K562 (cell line): Measurements from ENCODE around the gene KCNMB2. TPM values are rescaled to one million over a fixed set of nuclear protein-coding genes. Genes with fewer than 3 reads are reported as not detected.

Experiments used
- ATAC-seq: fragments of 200-7000 bp; cut with Tn5 transposase; 3 replicates; pipeline ENCODE4 v1.9.1; 2020; ENCODE audit warnings: moderate library complexity
- BruUV-seq: library from RNA; stranded (reverse); fragments of 400-500 nt; replicated peaks from 2 replicates; lab custom pipeline; 2021; lab: Mats Ljungman, UMichigan
- CTCF ChIA-PET: fragments of 300-600 bp; formaldehyde crosslinking; extraction: SDS; loops from one replicate; lab custom pipeline; 2021; ENCODE audit warnings: low intra/inter-chr PET ratio; lab: Yijun Ruan, JAX
- POLR2A ChIA-PET: fragments of 300-600, 350-650 bp; sonication (Branson Sonifier 250); formaldehyde crosslinking; extraction: SDS; loops from one replicate; lab custom pipeline; 2021; ENCODE audit warnings: antibody characterized with exemption, inconsistent platforms; lab: Yijun Ruan, JAX
- DNase-seq, 4 experiments: peaks; one replicate each; pipeline versions ENCODE4 v3.0.0 to v3.0.0-alpha.2; 2011 to 2018; ENCODE audit warnings: low spot score in 3 of 4, mixed read lengths in 3 of 4; ENCODE audit errors: extremely low read depth in 1 of 4
- FAIRE-seq: peaks from 2 replicates; lab custom pipeline; 2011; peaks lifted over from hg19 to GRCh38; lab: Jason Lieb, UNC
- H2AFZ ChIP-seq: 2 replicates; pipeline ENCODE4 v1.6.0; 2011; ENCODE audit warnings: low read depth, low read length, control low read depth, inconsistent platforms
- H3K27ac ChIP-seq: fragments of 200-600 bp; 3 replicates; pipeline ENCODE4 v1.8.0; 2011; ENCODE audit warnings: low read depth, mild to moderate bottlenecking, control low read depth, inconsistent platforms, low read length, moderate library complexity, mixed read lengths; ENCODE audit errors: extremely low read depth
- H3K27me3 ChIP-seq, 2 experiments: fragments of 300-600 bp in 1 of 2; 2 replicates in 1 of 2; 3 replicates in 1 of 2; pipeline versions ENCODE4 v1.6.0 to v1.8.0; 2011; ENCODE audit warnings: inconsistent platforms in 2 of 2, low read length in 2 of 2, mild to moderate bottlenecking in 1 of 2, mixed read lengths in 1 of 2, moderate library complexity in 1 of 2; ENCODE audit not compliant: control insufficient read depth in 2 of 2, insufficient read depth in 2 of 2
- H3K36me3 ChIP-seq: fragments of 300-600 bp; 3 replicates; pipeline ENCODE4 v1.8.0; 2011; ENCODE audit warnings: mild to moderate bottlenecking, low read length, inconsistent platforms; ENCODE audit not compliant: control insufficient read depth, insufficient read depth
- H3K4me1 ChIP-seq, 2 experiments: fragments of 200-600 bp in 1 of 2; replicated peaks in 1 of 2; 2 replicates in 1 of 2; 3 replicates in 1 of 2; pipeline versions ENCODE4 v1.5.1 to v1.8.0; 2011; ENCODE audit warnings: inconsistent platforms in 2 of 2, low read length in 2 of 2, mild to moderate bottlenecking in 1 of 2, mixed read lengths in 1 of 2, moderate library complexity in 1 of 2; ENCODE audit not compliant: control insufficient read depth in 2 of 2, insufficient read depth in 2 of 2
- H3K4me2 ChIP-seq: 2 replicates; pipeline ENCODE4 v1.6.1; 2011; ENCODE audit warnings: low read length, control low read depth, inconsistent platforms, mixed read lengths; ENCODE audit not compliant: insufficient read depth
- H3K4me3 ChIP-seq: fragments of 200-600 bp; sonication (generic), shearing (Covaris generic); 2 replicates; pipeline ENCODE4 v1.5.1; 2016; ENCODE audit warnings: control low read depth, inconsistent platforms
- H3K79me2 ChIP-seq: fragments of 200-600 bp; 3 replicates; pipeline ENCODE4 v1.8.0; 2011; ENCODE audit warnings: low read length, inconsistent platforms; ENCODE audit not compliant: control insufficient read depth, insufficient read depth
- H3K9ac ChIP-seq, 2 experiments: 2 replicates each; pipeline versions ENCODE4 v1.6.0 to v1.6.1; 2011; ENCODE audit warnings: low read depth in 2 of 2, low read length in 2 of 2, control low read depth in 1 of 2, inconsistent platforms in 1 of 2, mild to moderate bottlenecking in 1 of 2, mixed read lengths in 1 of 2; ENCODE audit not compliant: insufficient read depth in 1 of 2
- H3K9me1 ChIP-seq: one replicate; pipeline ENCODE4 v1.6.0; 2011; ENCODE audit warnings: inconsistent platforms, mild to moderate bottlenecking, low read length, moderate library complexity; ENCODE audit not compliant: control insufficient read depth, insufficient read depth
- H3K9me3 ChIP-seq: replicated peaks from 2 replicates; pipeline ENCODE4 v1.5.1; 2011; ENCODE audit warnings: low read depth, low read length, inconsistent platforms; ENCODE audit not compliant: control insufficient read depth, insufficient read depth
- H4K20me1 ChIP-seq: replicated peaks from 2 replicates; pipeline ENCODE4 v1.6.1; 2011; ENCODE audit warnings: low read length, inconsistent platforms, mixed read lengths; ENCODE audit not compliant: control insufficient read depth, insufficient read depth
- ARID2 ChIP-seq: fragments of 450-650 bp; IDR thresholded peaks from 2 replicates; pipeline ENCODE4 v1.6.1; 2017; ENCODE audit warnings: antibody characterized with exemption, mild to moderate bottlenecking
- CXXC5 ChIP-seq: fragments of 250-450 bp; sonication (Bioruptor Pico); IDR thresholded peaks from 2 replicates; pipeline ENCODE4 v1.8.0; 2022; ENCODE audit warnings: inconsistent platforms, mild to moderate bottlenecking, moderate library complexity
- EWSR1 ChIP-seq: fragments of 450-650 bp; IDR thresholded peaks from 2 replicates; pipeline ENCODE4 v1.6.1; 2018; ENCODE audit warnings: borderline replicate concordance, mild to moderate bottlenecking, low read depth, moderate library complexity; ENCODE audit not compliant: partially characterized antibody
- HMG20B ChIP-seq: fragments of 250-450 bp; sonication (Bioruptor Pico); IDR thresholded peaks from 2 replicates; pipeline ENCODE4 v1.5.0; 2021; ENCODE audit warnings: mild to moderate bottlenecking
- ILK ChIP-seq: fragments of 450-650 bp; IDR thresholded peaks from 2 replicates; pipeline ENCODE4 v1.6.1; 2016; ENCODE audit warnings: missing genetic modification characterization, low read depth, mild to moderate bottlenecking, missing compliant biosample characterization, moderate library complexity, borderline replicate concordance
- JUND ChIP-seq, 2 experiments: IDR thresholded peaks; 2 replicates in 1 of 2; 3 replicates in 1 of 2; pipeline ENCODE4 v1.6.1; 2011; ENCODE audit warnings: borderline replicate concordance in 2 of 2, low read depth in 2 of 2, low read length in 2 of 2, improper control_type of control experiment in 1 of 2, missing biosample characterization in 1 of 2, missing genetic modification characterization in 1 of 2, missing genetic modification reagents in 1 of 2
- MYBL2 ChIP-seq, 2 experiments: fragments of 450-650 bp in 1 of 2; sonication (generic) in 1 of 2; formaldehyde crosslinking in 1 of 2; IDR thresholded peaks; 2 replicates each; pipeline versions ENCODE4 v1.6.1 to v1.8.1; 2017 to 2022; ENCODE audit warnings: borderline replicate concordance in 1 of 2, inconsistent platforms in 1 of 2, low read depth in 1 of 2, mild to moderate bottlenecking in 1 of 2, missing genetic modification reagents in 1 of 2, moderate library complexity in 1 of 2
- NUFIP1 ChIP-seq: fragments of 450-650 bp; IDR thresholded peaks from 2 replicates; pipeline ENCODE4 v1.6.1; 2018; ENCODE audit not compliant: partially characterized antibody
- PRMT5 ChIP-seq: sonication (generic); formaldehyde crosslinking; IDR thresholded peaks from 2 replicates; pipeline ENCODE4 v1.5.0; 2020; ENCODE audit warnings: missing genetic modification reagents
- U2AF2 ChIP-seq: fragments of 200-400 bp; formaldehyde crosslinking; optimal IDR thresholded peaks from 2 replicates; pipeline ENCODE3; 2017; ENCODE audit warnings: low read depth, mild to moderate bottlenecking, low read length
- ZBTB5 ChIP-seq: fragments of 450-650 bp; IDR thresholded peaks from 2 replicates; pipeline ENCODE4 v1.6.1; 2017; ENCODE audit warnings: antibody characterized with exemption
- WGBS: fragments of 100-300 bp; shearing (Covaris generic); methylation state at CpG from one replicate; pipeline ENCODE4 v1.1.6; 2016; ENCODE audit warnings: low coverage, mixed read lengths; ENCODE audit not compliant: insufficient coverage; ENCODE audit errors: missing lambda C conversion rate; 5-methylcytosine and 5-hydroxymethylcytosine counted together
- in situ Hi-C: fragments of 300-500 bp; cut with MboI; formaldehyde crosslinking; loops from 4 replicates; pipeline ENCODE4 v1.15.0; 2018; ENCODE audit warnings: inconsistent platforms, mixed read lengths
- intact Hi-C: fragments of 100-400 bp; cut with micrococcal nuclease; formaldehyde crosslinking; loops from 2 replicates; pipeline ENCODE4 v1.14.2; 2022
- polyA plus RNA-seq, 8 experiments: library from polyadenylated mRNA; depleted of rRNA in 4 of 8; stranded (reverse) in 5 of 8; unstranded in 3 of 8; fragments of >200 nt; fragmentation: Nextera tagmentation in 2 of 8; fragmentation: Illumina TruSeq in 1 of 8; extraction: Ambion mirVana in 2 of 8; extraction: Trizol in 1 of 8; gene quantifications; 2 replicates each; pipeline versions ENCODE4 v1.2.1 to v1.2.3, GENCODE V29; 2011 to 2014; ENCODE audit warnings: inconsistent platforms in 1 of 8, missing spikeins in 1 of 8
- total RNA-seq, 7 experiments: library from RNA; depleted of rRNA in 6 of 7; stranded (reverse); fragments of >200 nt in 6 of 7; fragmentation: Illumina TruSeq in 2 of 7; extraction: Trizol in 2 of 7; gene quantifications; 2 replicates each; pipeline versions ENCODE4 v1.2.1 to v1.2.3, GENCODE V29; 2011 to 2021; ENCODE audit warnings: low replicate concordance in 1 of 7

The KCNMB2 gene
- total and polyA plus RNA-seq, 9 of the 15 experiments (the other 6 are each of a cell fraction or from before 2014, with no cell fraction given) = 0.04 to 0.15 TPM; not detected in 7

DNA sequence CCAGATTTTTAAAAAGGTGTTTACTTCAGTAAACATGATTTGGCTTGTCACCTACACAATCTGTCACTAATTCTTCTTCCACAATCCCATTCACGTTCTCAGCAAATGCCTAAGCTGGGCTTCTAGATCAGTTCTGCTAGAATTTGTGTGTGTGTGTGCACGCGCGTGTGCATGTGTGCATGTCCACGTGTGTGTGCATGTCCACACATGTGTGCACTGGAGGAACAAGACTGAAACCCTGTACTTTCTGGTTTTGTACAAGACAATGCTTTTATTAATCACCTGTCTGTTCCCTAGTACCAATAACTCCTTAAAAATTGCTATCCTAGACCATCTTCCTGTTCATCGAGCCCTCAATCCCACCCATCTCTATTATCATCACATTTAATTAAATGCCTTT lies 229.2 kb downstream of the KCNMB2 start:
- H3K79me2 ChIP-seq = no peaks in the 10 kb centered on the region
- no peaks in the 10 kb centered on the region for H4K20me1 ChIP-seq
- 4% methylated on average over 6 of the region's 6 CpGs for WGBS
- H3K9ac ChIP-seq = no peak overlapping the region
- in situ Hi-C loops = no loop called here
- no TSS peak for BruUV-seq
- ChIA-PET POLR2A (no interaction called here), CTCF (no interaction called here)
- no peak for ATAC-seq
- no peak overlapping the region for H3K27ac ChIP-seq
- no peaks in the 10 kb centered on the region for H3K9me3 ChIP-seq
- H3K9me1 ChIP-seq = no peaks in the 10 kb centered on the region
- H3K36me3 ChIP-seq = no peaks in the 10 kb centered on the region
- DNase-seq = no peak
- intact Hi-C loops = no loop called here
- H3K4me3 ChIP-seq = no peak overlapping the region
- H3K4me2 ChIP-seq = no peak overlapping the region
- no peak for FAIRE-seq
- no peaks in the 10 kb centered on the region for H3K27me3 ChIP-seq
- H3K4me1 ChIP-seq = no peaks in the 10 kb centered on the region
- H2AFZ ChIP-seq = no peak overlapping the region
- TF ChIP-seq ZBTB5 (no peak), ILK (tag) (no peak)

DNA sequence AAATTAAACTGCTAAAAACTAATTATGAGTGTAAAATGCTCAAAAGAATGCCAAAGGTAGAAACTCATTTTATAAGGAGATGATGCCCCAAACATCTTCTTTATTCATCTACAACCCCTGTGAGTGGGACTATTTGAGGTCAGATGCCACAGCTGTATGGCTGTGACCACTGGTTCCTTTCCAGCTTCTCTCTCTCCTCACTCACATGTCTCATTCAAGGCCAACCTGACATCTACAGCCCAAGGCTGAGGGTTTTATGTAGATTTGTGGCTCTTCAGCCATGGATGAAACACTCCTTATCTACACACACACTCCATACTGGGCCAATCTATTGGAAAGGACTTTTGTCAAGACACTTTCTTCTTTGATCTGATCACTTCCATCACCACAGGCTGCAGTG lies 231.3 kb downstream of the KCNMB2 start:
- no peak overlapping the region for H3K27ac ChIP-seq
- no peaks in the 10 kb centered on the region for H4K20me1 ChIP-seq
- FAIRE-seq (no peak), ATAC-seq (no peak), DNase-seq (no peak)
- ChIA-PET POLR2A (interaction anchor here (0.6 kb wide), 1 partner anchor 93 kb away, joined by 3 read pairs; no protein-coding TSS in a partner anchor), CTCF (no interaction called here)
- no peaks in the 10 kb centered on the region for H3K9me1 ChIP-seq
- intact Hi-C loops = no loop called here
- H2AFZ ChIP-seq = no peak overlapping the region
- H3K9me3 ChIP-seq = no peaks in the 10 kb centered on the region
- no peaks in the 10 kb centered on the region for H3K27me3 ChIP-seq
- no peaks in the 10 kb centered on the region for H3K36me3 ChIP-seq
- TF ChIP-seq PRMT5 (CRISPR knock-in tag) (no peak), ARID2 (no peak), EWSR1 (no peak), JUND (IDR thresholded peaks at IDR 0.05; ENCODE audit: borderline replicate concordance, low read depth, low read length) (no peak), JUND (tag; IDR thresholded peaks at IDR 0.05; ENCODE audit: borderline replicate concordance, low read depth, low read length) (no peak), HMG20B (CRISPR knock-in tag) (no peak), MYBL2 (IDR thresholded peaks at IDR 0.05; ENCODE audit: low read depth) (no peak), MYBL2 (CRISPR knock-in tag; IDR thresholded peaks at IDR 0.05; ENCODE audit: borderline replicate concordance) (no peak), CXXC5 (CRISPR knock-in tag) (no peak), NUFIP1 (no peak), U2AF2 (no peak)
- H3K4me2 ChIP-seq = no peak overlapping the region
- in situ Hi-C loops = no loop called here
- no peak overlapping the region for H3K9ac ChIP-seq
- H3K4me3 ChIP-seq = no peak overlapping the region
- no peaks in the 10 kb centered on the region for H3K4me1 ChIP-seq
- no TSS peak for BruUV-seq
- no peaks in the 10 kb centered on the region for H3K79me2 ChIP-seq
